Tibial artery (tissue), 4 donors: Measurements from ENCODE around the gene TMTC2.

Experiments used
- DNase-seq, 2 donors: peaks; one replicate each; pipeline ENCODE4 v3.0.0-alpha.2; 2019
- H3K27ac ChIP-seq, 2 donors: fragments of 200-600 bp; sonication (generic) in 1 of 2; 1 replicate in 1 of 2; 2 replicates in 1 of 2; pipeline ENCODE4 v1.5.1; 2018 to 2019; ENCODE audit warnings: mild to moderate bottlenecking in 1 of 2
- H3K27me3 ChIP-seq, 2 donors: fragments of 200-600 bp; sonication (generic) in 1 of 2; one replicate each; pipeline versions ENCODE4 v1.5.1 to v1.6.0; 2016 to 2019
- H3K36me3 ChIP-seq, 3 donors: fragments of 200-600 bp; sonication (generic) in 2 of 3; one replicate each; pipeline ENCODE4 v1.5.1; 2016 to 2019; ENCODE audit warnings: mild to moderate bottlenecking in 2 of 3
- H3K4me1 ChIP-seq, 4 donors: fragments of 200-600 bp; sonication (generic) in 2 of 4; 1 replicate in 3 of 4; 2 replicates in 1 of 4; pipeline ENCODE4 v1.5.1; 2016 to 2019
- H3K4me3 ChIP-seq, 2 donors: fragments of 200-600 bp; sonication (generic) in 1 of 2; 1 replicate in 1 of 2; 2 replicates in 1 of 2; pipeline ENCODE4 v1.5.1; 2018 to 2019; ENCODE audit warnings: mild to moderate bottlenecking in 2 of 2
- H3K9me3 ChIP-seq, 3 donors: fragments of 200-600 bp; sonication (generic) in 1 of 3; one replicate each; pipeline ENCODE4 v1.5.1; 2016 to 2019
- CTCF ChIP-seq, 2 experiments: fragments of 200-600 bp in 1 of 2; fragments of 450-650 bp in 1 of 2; IDR thresholded peaks; one replicate each; pipeline ENCODE4 v1.5.1; 2017 to 2019; ENCODE audit warnings: antibody characterized with exemption in 2 of 2, mild to moderate bottlenecking in 1 of 2, moderate library complexity in 1 of 2
- intact Hi-C: fragments of 100-400 bp; cut with DNase I; formaldehyde crosslinking; loops from one replicate; pipeline ENCODE4 v1.15.0; 2023; ENCODE audit warnings: low total_unique reads

Gene TMTC2

GRCh38 chr12:82968631-82969367 is 282.1 kb downstream of the TMTC2 start:
- intact Hi-C loops = no loop called here
- H3K36me3 ChIP-seq = no peaks in the 10 kb centered on the region
- no peak for TF ChIP-seq CTCF (IDR thresholded peaks at IDR 0.05)
- no peaks in the 10 kb centered on the region for H3K4me1 ChIP-seq
- no peaks in the 10 kb centered on the region for H3K9me3 ChIP-seq
- H3K4me3 ChIP-seq = no peak overlapping the region
- no peak overlapping the region for H3K27ac ChIP-seq
- DNase-seq = no peak
- no peaks in the 10 kb centered on the region for H3K27me3 ChIP-seq

GRCh38 chr12:82970614-82971013 is 283.9 kb downstream of the TMTC2 start:
- no peak overlapping the region for H3K4me3 ChIP-seq
- no peak overlapping the region for H3K27ac ChIP-seq
- H3K9me3 ChIP-seq = no peaks in the 10 kb centered on the region
- H3K36me3 ChIP-seq = no peaks in the 10 kb centered on the region
- TF ChIP-seq CTCF (IDR thresholded peaks at IDR 0.05) = no peak
- intact Hi-C loops = no loop called here
- no peaks in the 10 kb centered on the region for H3K4me1 ChIP-seq
- no peak for DNase-seq
- no peaks in the 10 kb centered on the region for H3K27me3 ChIP-seq

- DNase-seq = no peak
- no peaks in the 10 kb centered on the region for H3K36me3 ChIP-seq
- H3K27ac ChIP-seq = no peak overlapping the region
- H3K9me3 ChIP-seq = no peaks in the 10 kb centered on the region
- H3K4me1 ChIP-seq = no peaks in the 10 kb centered on the region
- no peak overlapping the region for H3K4me3 ChIP-seq
- H3K27me3 ChIP-seq = no peaks in the 10 kb centered on the region
- intact Hi-C loops = no loop called here
- TF ChIP-seq CTCF (IDR thresholded peaks at IDR 0.05) = no peak
Measured at GRCh38 chr12:82971584-82971983, 284.9 kb downstream of the TMTC2 start.

- no peak for DNase-seq
- Histone ChIP-seq H3K9me3 (no peaks in the 10 kb centered on the region), H3K27ac (no peak overlapping the region), H3K27me3 (no peaks in the 10 kb centered on the region), H3K36me3 (no peaks in the 10 kb centered on the region), H3K4me3 (no peak overlapping the region), H3K4me1 (no peaks in the 10 kb centered on the region)
- intact Hi-C loops = no loop called here
- TF ChIP-seq CTCF (IDR thresholded peaks at IDR 0.05) = no peak
Measured at GRCh38 chr12:82972624-82973023, 285.9 kb downstream of the TMTC2 start.

- Histone ChIP-seq H3K4me1 (no peaks in the 10 kb centered on the region), H3K4me3 (no peak overlapping the region), H3K9me3 (no peaks in the 10 kb centered on the region), H3K27ac (no peak overlapping the region), H3K27me3 (no peaks in the 10 kb centered on the region), H3K36me3 (no peaks in the 10 kb centered on the region)
- no peak for TF ChIP-seq CTCF (IDR thresholded peaks at IDR 0.05)
- intact Hi-C loops = no loop called here
- no peak for DNase-seq
Measured at GRCh38 chr12:82973592-82973991, 286.9 kb downstream of the TMTC2 start.

- H3K27ac ChIP-seq = no peak overlapping the region
- no peaks in the 10 kb centered on the region for H3K4me1 ChIP-seq
- H3K4me3 ChIP-seq = no peak overlapping the region
- TF ChIP-seq CTCF (IDR thresholded peaks at IDR 0.05) = no peak
- H3K36me3 ChIP-seq = no peaks in the 10 kb centered on the region
- no peaks in the 10 kb centered on the region for H3K27me3 ChIP-seq
- H3K9me3 ChIP-seq = no peaks in the 10 kb centered on the region
- no peak for DNase-seq
- intact Hi-C loops = no loop called here
Measured at GRCh38 chr12:82981150-82981549, 294.4 kb downstream of the TMTC2 start.
